SU-DHL-6 (cell line): ENCODE measurements around the gene FAM20A.
"Not testable (repeated sequence)": the region's sequence is repeated elsewhere in the genome, so short reads cannot be mapped to it uniquely, and the experiment has no call there.

ENCODE experiments used
- H2AFZ ChIP-seq: fragments of 200-600 bp; sonication (generic); 2 replicates; pipeline ENCODE4 v1.6.1; 2014; ENCODE audit warnings: low read depth, mild to moderate bottlenecking, moderate library complexity, mixed read lengths, antibody characterized with exemption, low read length; ENCODE audit not compliant: severe bottlenecking
- H3F3A ChIP-seq: fragments of 200-600 bp; shearing (Covaris generic); 2 replicates; pipeline ENCODE4 v1.6.0; 2016; ENCODE audit warnings: antibody characterized with exemption, mild to moderate bottlenecking; ENCODE audit not compliant: insufficient read depth
- H3K27ac ChIP-seq: fragments of 200-600 bp; sonication (generic); 2 replicates; pipeline ENCODE4 v1.5.1; 2016; ENCODE audit warnings: low read depth, mild to moderate bottlenecking, low read length, moderate library complexity, mixed read lengths
- H3K27me3 ChIP-seq: fragments of 200-600 bp; sonication (generic), shearing (Covaris generic); 2 replicates; pipeline ENCODE4 v1.6.0; 2014; ENCODE audit warnings: mild to moderate bottlenecking, low read length
- H3K36me3 ChIP-seq: fragments of 200-600 bp; sonication (generic); 2 replicates; pipeline ENCODE4 v1.6.1; 2014; ENCODE audit warnings: mild to moderate bottlenecking, low read length, mixed read lengths
- H3K4me2 ChIP-seq: fragments of 300-600, 200-600 bp; shearing (Covaris generic), sonication (generic); 2 replicates; pipeline ENCODE4 v1.6.0; 2014; ENCODE audit warnings: low read length, low read depth, mild to moderate bottlenecking; ENCODE audit not compliant: poor library complexity, severe bottlenecking
- H3K4me3 ChIP-seq: fragments of 200-600 bp; sonication (generic); 2 replicates; pipeline ENCODE4 v1.5.1; 2014; ENCODE audit warnings: antibody characterized with exemption, low read length, mild to moderate bottlenecking, mixed read lengths; ENCODE audit not compliant: insufficient read depth, poor library complexity, severe bottlenecking
- H3K79me2 ChIP-seq: fragments of 200-600 bp; sonication (generic); 2 replicates; pipeline ENCODE4 v1.6.1; 2014; ENCODE audit warnings: mild to moderate bottlenecking, low read length, moderate library complexity; ENCODE audit not compliant: insufficient read depth
- H3K9ac ChIP-seq: fragments of 200-600 bp; sonication (generic); 2 replicates; pipeline ENCODE4 v1.7.0; 2014; ENCODE audit warnings: mild to moderate bottlenecking, low read length
- H3K9me2 ChIP-seq: fragments of 200-600 bp; sonication (generic); replicated peaks from 2 replicates; pipeline ENCODE4 v1.6.1; 2014; ENCODE audit warnings: low read length; ENCODE audit not compliant: insufficient read depth
- H3K9me3 ChIP-seq: fragments of 200-600 bp; sonication (generic); 2 replicates; pipeline ENCODE4 v1.6.1; 2014; ENCODE audit warnings: low read length, mixed read lengths; ENCODE audit not compliant: insufficient read depth
- H4K20me1 ChIP-seq: fragments of 200-600 bp; sonication (generic); 2 replicates; pipeline ENCODE4 v1.6.1; 2014; ENCODE audit warnings: low read depth, mild to moderate bottlenecking, antibody characterized with exemption, low read length, moderate library complexity, mixed read lengths
- CTCF ChIP-seq: fragments of 200-600 bp; sonication (generic); IDR thresholded peaks from one replicate; pipeline ENCODE4 v1.5.1; 2017; ENCODE audit warnings: antibody characterized with exemption, mild to moderate bottlenecking, low read length, moderate library complexity; ENCODE audit not compliant: insufficient read depth, poor library complexity, severe bottlenecking
- EZH2phosphoT487 ChIP-seq: fragments of 200-600 bp; sonication (generic), shearing (Covaris generic); conservative IDR thresholded peaks from 2 replicates; pipeline ENCODE4 v1.6.1; 2018; ENCODE audit warnings: mild to moderate bottlenecking, antibody characterized with exemption, low read length, moderate library complexity, mixed read lengths

FAM20A gene

DNA sequence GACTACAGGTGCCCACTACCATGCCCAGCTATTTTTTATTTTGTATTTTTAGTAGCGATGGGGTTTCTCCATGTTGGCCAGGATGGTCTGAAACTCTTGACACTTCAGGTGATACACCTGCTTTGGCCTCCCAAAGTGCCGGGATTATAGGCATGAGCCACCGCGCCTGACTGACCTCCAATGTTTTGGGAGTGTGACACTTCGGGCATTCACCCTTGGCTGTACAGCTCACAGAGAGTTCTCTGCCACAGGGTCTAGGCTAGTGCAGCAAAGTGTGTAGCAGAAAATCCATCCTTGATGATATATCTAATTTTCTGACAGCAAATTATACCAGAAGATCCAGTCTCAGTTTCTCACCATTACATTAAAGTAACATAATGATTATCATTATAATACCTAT lies 14.1 kb downstream of the FAM20A start:
- Histone ChIP-seq H3K4me3 (no peak overlapping the region), H3K9me2 (no peaks in the 10 kb centered on the region), H3K9me3 (no peaks in the 10 kb centered on the region), H3K27ac (no peak overlapping the region), H3F3A (no peaks in the 10 kb centered on the region), H3K36me3 (no peaks in the 10 kb centered on the region), H3K4me2 (no peak overlapping the region), H3K27me3 (no peaks in the 10 kb centered on the region), H3K79me2 (no peaks in the 10 kb centered on the region), H3K9ac (no peak overlapping the region), H4K20me1 (no peaks in the 10 kb centered on the region), H2AFZ (no peak overlapping the region)
- no peak for TF ChIP-seq EZH2phosphoT487
- no peak for TF ChIP-seq CTCF

DNA sequence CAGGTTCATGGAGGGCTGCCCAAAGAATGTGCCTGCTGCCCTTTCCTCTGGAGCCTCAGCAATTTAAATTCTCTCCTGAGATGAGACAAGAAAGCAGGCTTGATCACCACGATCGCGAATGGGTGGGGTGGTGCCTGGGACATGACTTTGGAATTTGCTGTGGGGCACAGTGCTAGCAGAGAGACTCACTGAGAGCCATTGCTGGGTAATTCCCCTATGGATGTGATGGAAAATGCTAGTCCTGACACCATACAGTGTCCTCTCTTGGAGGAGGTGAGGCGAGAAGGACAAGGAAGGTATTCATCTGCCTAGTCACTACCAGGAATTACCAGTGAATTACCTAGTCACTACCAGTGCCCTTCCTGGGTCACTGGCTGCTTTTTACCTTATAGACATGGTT lies 15.5 kb downstream of the FAM20A start:
- Histone ChIP-seq H4K20me1 (no peaks in the 10 kb centered on the region), H3K27ac (no peak overlapping the region), H3K36me3 (no peaks in the 10 kb centered on the region), H3K9ac (no peak overlapping the region), H3K4me2 (no peak overlapping the region), H3K4me3 (no peak overlapping the region), H3K9me3 (no peaks in the 10 kb centered on the region), H3F3A (no peaks in the 10 kb centered on the region), H2AFZ (no peak overlapping the region), H3K27me3 (no peaks in the 10 kb centered on the region), H3K9me2 (no peaks in the 10 kb centered on the region), H3K79me2 (no peaks in the 10 kb centered on the region)
- TF ChIP-seq CTCF, result no peak
- no peak for TF ChIP-seq EZH2phosphoT487

DNA sequence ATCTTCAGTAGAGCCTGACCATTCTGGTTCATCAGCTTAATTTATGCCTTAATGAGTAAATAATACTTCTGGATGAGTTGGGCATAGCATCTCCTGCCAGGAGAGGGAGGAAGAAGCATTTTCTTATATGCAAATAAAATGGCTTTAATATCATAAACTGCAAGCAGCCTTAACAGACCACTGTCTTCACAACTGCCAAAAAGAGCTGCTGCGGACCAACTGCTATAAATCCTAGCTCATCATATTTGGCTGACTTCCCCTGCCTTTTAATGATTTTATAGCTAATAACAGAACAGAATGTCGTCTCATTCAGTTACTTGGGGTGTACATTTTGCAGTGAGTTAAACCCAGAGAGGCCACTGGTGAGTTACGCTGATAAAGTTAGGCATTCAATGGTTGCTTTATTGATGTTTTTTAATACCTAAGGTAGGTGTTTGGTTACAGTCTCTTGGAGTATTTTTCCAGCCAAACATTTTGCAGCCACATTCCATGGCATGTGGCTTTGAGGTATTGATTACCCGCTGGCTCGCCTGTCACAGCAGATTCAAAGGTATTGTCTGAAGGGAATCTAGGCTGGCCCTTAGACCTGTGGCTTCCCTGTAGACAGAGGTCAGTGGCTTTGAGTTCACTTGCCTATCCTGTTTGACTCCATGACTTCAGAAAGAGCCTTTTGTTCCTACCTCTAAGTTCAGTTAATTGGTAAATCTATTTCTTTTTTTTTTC lies 16.4 kb downstream of the FAM20A start:
- Histone ChIP-seq H3K79me2 (no peaks in the 10 kb centered on the region), H3K9me3 (no peaks in the 10 kb centered on the region), H3F3A (no peaks in the 10 kb centered on the region), H3K9me2 (no peaks in the 10 kb centered on the region), H3K9ac (no peak overlapping the region), H3K27me3 (no peaks in the 10 kb centered on the region), H3K4me3 (no peak overlapping the region), H3K27ac (no peak overlapping the region), H2AFZ (no peak overlapping the region), H3K4me2 (no peak overlapping the region), H3K36me3 (no peaks in the 10 kb centered on the region), H4K20me1 (no peaks in the 10 kb centered on the region)
- TF ChIP-seq CTCF (no peak), EZH2phosphoT487 (no peak)

GRCh38 chr17:68582867-68583266 lies 18.3 kb downstream of the FAM20A start:
- H3K9me2 ChIP-seq, H3K9ac ChIP-seq, H3K4me2 ChIP-seq, H3K9me3 ChIP-seq, H3K36me3 ChIP-seq, H2AFZ ChIP-seq, H3K27me3 ChIP-seq, H3F3A ChIP-seq, H3K4me3 ChIP-seq, H3K79me2 ChIP-seq, H4K20me1 ChIP-seq, H3K27ac ChIP-seq: not testable (repeated sequence)
